ENCODE measurements around the gene AVPI1. TPM values are rescaled to one million over a fixed set of nuclear protein-coding genes. Genes with fewer than 3 reads are reported as not detected.

AVPI1 gene, protein sequence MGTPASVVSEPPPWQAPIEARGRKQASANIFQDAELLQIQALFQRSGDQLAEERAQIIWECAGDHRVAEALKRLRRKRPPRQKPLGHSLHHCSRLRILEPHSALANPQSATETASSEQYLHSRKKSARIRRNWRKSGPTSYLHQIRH
- 28.0 and 44.7 TPM in 2 replicates for total RNA-seq

DNA sequence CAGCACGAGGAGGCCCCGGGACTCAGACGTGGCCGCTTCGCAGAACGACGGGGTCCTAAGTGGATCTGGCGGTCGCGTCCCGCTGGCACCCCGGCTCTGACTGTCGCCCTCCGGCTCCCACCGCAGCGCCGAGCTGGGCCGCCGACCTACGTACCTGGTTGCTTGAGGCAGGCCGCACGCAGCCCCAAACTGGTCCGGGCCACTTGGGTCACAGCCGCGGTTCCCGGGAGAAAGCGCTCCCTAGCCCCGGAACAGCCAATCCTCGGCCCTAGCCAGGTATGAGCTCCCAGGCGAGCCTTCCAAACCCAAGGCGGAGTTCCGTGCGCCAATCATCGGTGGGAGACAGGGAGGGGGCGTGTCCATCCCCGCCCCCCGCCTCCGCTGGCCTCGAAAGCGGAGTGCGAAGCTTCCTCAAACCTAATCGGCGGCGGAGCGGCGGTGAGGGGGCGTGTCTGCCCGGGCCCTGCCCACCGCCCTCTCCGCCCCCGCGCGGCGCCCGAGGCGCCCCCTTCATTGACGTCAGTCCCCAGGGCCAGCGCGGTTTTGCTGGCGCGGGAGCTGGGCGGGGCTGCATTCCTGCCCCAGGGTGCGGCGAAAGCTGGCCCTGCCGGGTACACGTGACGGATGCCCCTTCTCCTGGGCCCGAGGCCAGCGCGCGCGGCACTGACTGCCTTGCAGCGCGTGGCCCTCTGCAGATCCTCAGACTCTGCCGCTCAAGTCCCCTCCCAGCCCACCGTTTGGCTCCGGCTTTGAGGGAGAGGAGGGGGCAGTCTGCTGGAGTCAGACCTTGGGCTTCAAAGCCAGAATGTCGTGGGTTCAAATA is at the start of gene AVPI1:
Gene AVPI1 (minus strand): TSS at position 280 of the 823 bp plus-strand sequence. CDS start 7,336 bp downstream, outside the sequence.

DNA sequence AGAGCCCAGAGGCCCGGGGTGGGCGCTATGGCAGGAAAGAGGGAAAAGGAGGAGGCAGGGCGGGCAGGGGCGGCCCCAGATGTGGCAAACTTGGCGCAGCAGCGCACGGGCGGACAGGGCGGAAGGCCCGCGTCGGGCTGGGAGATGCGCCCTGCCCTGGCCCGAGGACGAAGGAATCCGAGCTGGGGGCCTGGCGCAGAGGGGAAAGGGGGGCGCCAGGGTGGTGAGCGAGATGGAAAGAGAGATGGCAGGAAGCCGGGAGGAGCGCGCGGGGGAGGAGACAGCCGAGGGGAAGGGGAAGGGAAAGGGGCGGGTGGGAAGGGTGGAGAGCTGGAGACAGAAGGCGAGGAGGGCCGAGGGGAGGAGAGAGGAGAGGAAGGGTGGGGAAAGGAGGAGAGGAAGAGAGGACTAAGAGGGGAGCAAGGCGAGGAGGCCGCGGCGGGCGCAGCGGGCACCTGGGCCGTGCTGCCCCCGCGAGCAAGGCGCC is 26.3 kb upstream of the AVPI1 start, which contains the start of gene MARVELD1:
Gene MARVELD1 (plus strand): TSS at position 392 of the 487 bp plus-strand sequence. CDS start 147 bp downstream, outside the sequence.

DNA sequence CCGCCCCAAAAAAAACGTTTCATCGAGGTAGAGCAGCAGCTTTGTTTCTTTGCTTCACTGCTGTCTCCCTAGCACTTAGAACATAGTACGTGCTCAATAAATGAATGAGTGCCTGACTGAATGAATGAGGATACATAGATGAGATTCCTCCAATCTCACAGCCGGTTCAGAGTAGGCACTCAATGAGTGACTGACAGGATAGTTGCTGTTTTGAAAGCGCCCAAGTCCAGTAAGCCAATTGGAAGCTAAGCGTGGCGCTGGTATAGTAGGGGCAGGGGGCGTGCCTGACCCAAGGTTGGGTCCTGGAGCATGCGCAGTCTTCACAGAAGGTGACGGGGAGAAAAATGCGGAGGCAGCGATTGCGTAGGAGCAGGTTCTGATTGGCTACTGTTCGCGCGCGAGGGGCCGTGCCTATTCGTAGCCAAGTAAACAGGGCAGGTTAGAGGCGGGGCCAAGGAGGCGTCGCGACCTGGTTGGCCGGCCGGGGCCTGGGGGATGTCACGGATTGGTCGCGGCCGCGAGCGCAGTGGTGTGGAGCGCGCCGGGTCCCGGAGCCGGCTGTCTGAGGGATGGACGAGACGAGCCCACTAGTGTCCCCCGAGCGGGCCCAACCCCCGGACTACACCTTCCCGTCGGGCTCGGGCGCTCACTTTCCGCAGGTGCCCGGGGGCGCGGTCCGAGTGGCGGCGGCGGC is 46.7 kb downstream of the AVPI1 start, which contains the start of gene PI4K2A:
Gene PI4K2A (plus strand): TSS at position 498 of the 694 bp plus-strand sequence. CDS start 72 bp downstream, at position 570.

DNA sequence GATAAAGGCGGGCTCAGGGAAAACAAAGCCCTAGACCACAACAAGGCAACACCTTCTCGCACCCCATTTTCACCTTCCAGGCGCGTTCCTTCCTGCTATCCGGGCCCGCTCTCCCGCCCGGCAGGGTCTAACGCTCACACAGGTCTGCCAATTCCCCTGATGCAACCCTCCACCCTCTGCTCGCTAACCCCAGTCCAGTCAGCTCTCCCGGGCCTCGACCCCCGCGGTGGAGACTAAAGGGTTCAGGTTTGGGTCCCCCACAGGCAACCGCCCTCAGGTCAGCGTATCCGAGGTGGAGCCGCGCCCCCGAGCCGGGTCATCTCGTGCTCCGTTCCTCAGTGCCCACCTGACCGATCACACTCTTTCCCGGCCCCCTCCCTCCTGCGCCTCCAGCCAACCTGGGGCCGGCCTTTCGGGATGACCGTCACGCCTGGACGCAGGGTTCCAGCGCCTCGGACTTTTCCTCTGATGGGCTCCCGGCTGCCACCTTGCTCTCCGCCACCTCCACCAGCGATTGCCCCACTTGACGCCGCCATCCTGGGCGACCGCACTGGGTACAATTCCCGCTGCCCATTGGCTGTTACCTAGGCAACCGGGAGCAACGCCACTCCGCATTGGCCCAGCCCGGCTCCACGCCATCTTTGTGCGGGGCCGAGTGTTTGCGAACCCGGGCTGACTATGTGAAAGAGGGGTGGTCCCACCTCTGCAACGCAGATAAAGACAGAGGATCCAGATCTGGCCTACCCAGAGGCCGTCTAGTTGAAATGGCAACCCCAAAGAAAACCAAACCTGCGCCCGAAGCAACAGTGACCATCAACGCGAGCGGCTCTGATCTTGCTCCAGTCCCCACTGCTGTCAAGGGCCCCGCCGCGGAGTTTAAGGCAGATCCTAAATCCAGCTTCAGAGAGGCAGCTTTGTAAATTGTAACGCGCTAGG is 53.8 kb downstream of the AVPI1 start, which contains the start of gene MORN4:
Gene MORN4 (minus strand): TSS at position 552 of the 936 bp plus-strand sequence. CDS start 13,847 bp downstream, outside the sequence.

Other genes with a start within 250 kb of the AVPI1 start
- 35.3 and 37.1 TPM in 2 replicates for gene EXOSC1, start 241.2 kb downstream of the AVPI1 start, total RNA-seq
- 36.0 and 47.1 TPM in 2 replicates for gene ZDHHC16, start 241.1 kb downstream of the AVPI1 start, total RNA-seq
- 41.4 and 45.8 TPM in 2 replicates for gene MMS19, start 188.8 kb downstream of the AVPI1 start, total RNA-seq
- gene UBTD1, start 188.3 kb downstream of the AVPI1 start, total RNA-seq = 16.4 and 21.3 TPM in 2 replicates
- 0.71 and 1.2 TPM in 2 replicates for gene ANKRD2, start 114.5 kb downstream of the AVPI1 start, total RNA-seq
- 0.28 and 1.1 TPM in 2 replicates for gene HOGA1, start 102.9 kb downstream of the AVPI1 start, total RNA-seq
- 0.14 TPM in 1 of 2 replicates, not detected in the other for gene C10orf62, start 97.5 kb downstream of the AVPI1 start, total RNA-seq
- gene MORN4, start 53.7 kb downstream of the AVPI1 start, total RNA-seq = 5.5 and 8.8 TPM in 2 replicates
- 16.2 and 21.8 TPM in 2 replicates for gene PI4K2A, start 46.6 kb downstream of the AVPI1 start, total RNA-seq
- gene MARVELD1, start 26.5 kb upstream of the AVPI1 start, total RNA-seq = 15.5 and 19.9 TPM in 2 replicates
- 16.9 and 20.2 TPM in 2 replicates for gene ZFYVE27, start 49.9 kb upstream of the AVPI1 start, total RNA-seq
- gene SFRP5, start 84.8 kb upstream of the AVPI1 start, total RNA-seq = not detected in 2 replicates
- under 0.01 TPM in 1 of 2 replicates, not detected in the other for gene GOLGA7B, start 162.6 kb upstream of the AVPI1 start, total RNA-seq

Data from smooth muscle cell of bladder (primary cell).